ENCODE data around the gene RAPGEF6.

The RAPGEF6 gene

GRCh38 chr5:131418846-131419245 is 216.2 kb downstream of the RAPGEF6 start:
- Histone ChIP-seq H3K79me2 (ENCODE audit: insufficient read depth, low read length) (no peaks in the 10 kb centered on the region), H3F3A (ENCODE audit: low read depth) (no peaks in the 10 kb centered on the region), H3K4me3 (ENCODE audit: low read length, poor library complexity, severe bottlenecking) (no peak overlapping the region), H4K20me1 (ENCODE audit: insufficient read depth, low read length, poor library complexity, severe bottlenecking) (no peaks in the 10 kb centered on the region), H3K9me2 (replicated peaks; ENCODE audit: low read depth, low read length) (no peaks in the 10 kb centered on the region), H3K36me3 (ENCODE audit: insufficient read depth, low read length) (no peaks in the 10 kb centered on the region), H3K4me1 (ENCODE audit: insufficient read depth, low read length, poor library complexity, severe bottlenecking) (peaks cover 16% of the 10 kb centered on the region), H3K4me2 (ENCODE audit: low read depth, low read length, poor library complexity, severe bottlenecking) (no peak overlapping the region), H2AFZ (ENCODE audit: low read length) (no peak overlapping the region), H3K27me3 (ENCODE audit: insufficient read depth, low read length, poor library complexity, severe bottlenecking) (no peaks in the 10 kb centered on the region), H3K9me3 (ENCODE audit: insufficient read depth, low read depth, low read length) (no peaks in the 10 kb centered on the region), H3K9ac (ENCODE audit: low read depth, low read length, poor library complexity, severe bottlenecking) (no peak overlapping the region)
- TF ChIP-seq EZH2phosphoT487 (IDR thresholded peaks at IDR 0.05; ENCODE audit: borderline replicate concordance) = no peak
- TF ChIP-seq, protein P1, sequence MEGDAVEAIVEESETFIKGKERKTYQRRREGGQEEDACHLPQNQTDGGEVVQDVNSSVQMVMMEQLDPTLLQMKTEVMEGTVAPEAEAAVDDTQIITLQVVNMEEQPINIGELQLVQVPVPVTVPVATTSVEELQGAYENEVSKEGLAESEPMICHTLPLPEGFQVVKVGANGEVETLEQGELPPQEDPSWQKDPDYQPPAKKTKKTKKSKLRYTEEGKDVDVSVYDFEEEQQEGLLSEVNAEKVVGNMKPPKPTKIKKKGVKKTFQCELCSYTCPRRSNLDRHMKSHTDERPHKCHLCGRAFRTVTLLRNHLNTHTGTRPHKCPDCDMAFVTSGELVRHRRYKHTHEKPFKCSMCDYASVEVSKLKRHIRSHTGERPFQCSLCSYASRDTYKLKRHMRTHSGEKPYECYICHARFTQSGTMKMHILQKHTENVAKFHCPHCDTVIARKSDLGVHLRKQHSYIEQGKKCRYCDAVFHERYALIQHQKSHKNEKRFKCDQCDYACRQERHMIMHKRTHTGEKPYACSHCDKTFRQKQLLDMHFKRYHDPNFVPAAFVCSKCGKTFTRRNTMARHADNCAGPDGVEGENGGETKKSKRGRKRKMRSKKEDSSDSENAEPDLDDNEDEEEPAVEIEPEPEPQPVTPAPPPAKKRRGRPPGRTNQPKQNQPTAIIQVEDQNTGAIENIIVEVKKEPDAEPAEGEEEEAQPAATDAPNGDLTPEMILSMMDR (conservative IDR thresholded peaks at IDR 0.05; ENCODE audit: low read length) = no peak

- Histone ChIP-seq H3F3A (ENCODE audit: low read depth) (no peaks in the 10 kb centered on the region), H4K20me1 (ENCODE audit: insufficient read depth, low read length, poor library complexity, severe bottlenecking) (no peaks in the 10 kb centered on the region), H3K9me3 (ENCODE audit: insufficient read depth, low read depth, low read length) (no peaks in the 10 kb centered on the region), H3K27me3 (ENCODE audit: insufficient read depth, low read length, poor library complexity, severe bottlenecking) (no peaks in the 10 kb centered on the region), H3K9ac (ENCODE audit: low read depth, low read length, poor library complexity, severe bottlenecking) (no peak overlapping the region), H3K79me2 (ENCODE audit: insufficient read depth, low read length) (no peaks in the 10 kb centered on the region), H3K9me2 (replicated peaks; ENCODE audit: low read depth, low read length) (no peaks in the 10 kb centered on the region), H3K4me3 (ENCODE audit: low read length, poor library complexity, severe bottlenecking) (no peak overlapping the region), H2AFZ (ENCODE audit: low read length) (no peak overlapping the region), H3K4me2 (ENCODE audit: low read depth, low read length, poor library complexity, severe bottlenecking) (peak overlapping the region; percentile 23), H3K36me3 (ENCODE audit: insufficient read depth, low read length) (no peaks in the 10 kb centered on the region), H3K4me1 (ENCODE audit: insufficient read depth, low read length, poor library complexity, severe bottlenecking) (peaks cover 17% of the 10 kb centered on the region)
- TF ChIP-seq, protein P1 (conservative IDR thresholded peaks at IDR 0.05; ENCODE audit: low read length) = peak; percentile 65
- no peak for TF ChIP-seq EZH2phosphoT487 (IDR thresholded peaks at IDR 0.05; ENCODE audit: borderline replicate concordance)
Observed at GRCh38 chr5:131417240-131417869, 217.7 kb downstream of the RAPGEF6 start.

DNA sequence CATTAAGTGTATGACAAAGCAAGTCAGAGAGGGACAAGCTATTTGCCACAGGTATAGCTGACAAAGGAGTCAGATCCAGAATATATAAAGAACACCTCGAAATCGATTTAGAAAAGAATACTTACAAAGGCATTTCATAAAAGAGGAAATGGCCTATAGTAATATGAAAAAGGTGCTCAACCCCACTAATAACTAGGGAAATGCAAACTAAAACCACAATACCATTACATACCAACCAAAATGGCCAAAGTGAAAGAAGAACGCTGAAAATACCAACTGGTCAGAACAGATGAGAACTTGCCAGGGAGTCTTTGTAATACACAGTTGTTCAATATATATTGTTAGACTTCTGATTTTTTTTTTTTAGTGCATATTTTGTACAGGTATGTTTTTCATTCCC is 218.3 kb downstream of the RAPGEF6 start:
- no peak for TF ChIP-seq EZH2phosphoT487 (IDR thresholded peaks at IDR 0.05; ENCODE audit: borderline replicate concordance)
- TF ChIP-seq, protein P1 (conservative IDR thresholded peaks at IDR 0.05; ENCODE audit: low read length) = no peak
- Histone ChIP-seq H3K4me3 (ENCODE audit: low read length, poor library complexity, severe bottlenecking) (no peak overlapping the region), H3K36me3 (ENCODE audit: insufficient read depth, low read length) (no peaks in the 10 kb centered on the region), H2AFZ (ENCODE audit: low read length) (no peak overlapping the region), H3K9me3 (ENCODE audit: insufficient read depth, low read depth, low read length) (no peaks in the 10 kb centered on the region), H3K4me1 (ENCODE audit: insufficient read depth, low read length, poor library complexity, severe bottlenecking) (peaks cover 17% of the 10 kb centered on the region), H3K9me2 (replicated peaks; ENCODE audit: low read depth, low read length) (no peaks in the 10 kb centered on the region), H3K27me3 (ENCODE audit: insufficient read depth, low read length, poor library complexity, severe bottlenecking) (no peaks in the 10 kb centered on the region), H3K4me2 (ENCODE audit: low read depth, low read length, poor library complexity, severe bottlenecking) (peak overlapping the region; percentile 23), H3K9ac (ENCODE audit: low read depth, low read length, poor library complexity, severe bottlenecking) (no peak overlapping the region), H4K20me1 (ENCODE audit: insufficient read depth, low read length, poor library complexity, severe bottlenecking) (no peaks in the 10 kb centered on the region), H3F3A (ENCODE audit: low read depth) (no peaks in the 10 kb centered on the region), H3K79me2 (ENCODE audit: insufficient read depth, low read length) (no peaks in the 10 kb centered on the region)
